HUES6 (cell line): Measurements from ENCODE around the gene MMEL1.

Experiments used
- H3K27ac ChIP-seq: 2 replicates; pipeline ENCODE4 v1.7.0; 2013; ENCODE audit warnings: low read depth, mild to moderate bottlenecking, low read length, inconsistent platforms
- H3K27me3 ChIP-seq: 2 replicates; pipeline ENCODE4 v1.6.1; 2013; ENCODE audit warnings: low read length; ENCODE audit not compliant: control insufficient read depth, insufficient read depth
- H3K36me3 ChIP-seq: 2 replicates; pipeline ENCODE4 v1.6.1; 2013; ENCODE audit warnings: low read length; ENCODE audit not compliant: control insufficient read depth, insufficient read depth
- H3K4me1 ChIP-seq: 2 replicates; pipeline ENCODE4 v1.6.1; 2013; ENCODE audit warnings: low read length; ENCODE audit not compliant: control insufficient read depth, insufficient read depth
- H3K4me3 ChIP-seq: 2 replicates; pipeline ENCODE4 v1.5.1; 2013; ENCODE audit warnings: low read depth, low read length
- H3K9ac ChIP-seq: one replicate; pipeline ENCODE4 v1.6.1; 2013; ENCODE audit warnings: mild to moderate bottlenecking, low read length
- H3K9me3 ChIP-seq: 2 replicates; pipeline ENCODE4 v1.6.1; 2013; ENCODE audit warnings: low read depth, low read length; ENCODE audit not compliant: control insufficient read depth, insufficient read depth

MMEL1 gene

DNA sequence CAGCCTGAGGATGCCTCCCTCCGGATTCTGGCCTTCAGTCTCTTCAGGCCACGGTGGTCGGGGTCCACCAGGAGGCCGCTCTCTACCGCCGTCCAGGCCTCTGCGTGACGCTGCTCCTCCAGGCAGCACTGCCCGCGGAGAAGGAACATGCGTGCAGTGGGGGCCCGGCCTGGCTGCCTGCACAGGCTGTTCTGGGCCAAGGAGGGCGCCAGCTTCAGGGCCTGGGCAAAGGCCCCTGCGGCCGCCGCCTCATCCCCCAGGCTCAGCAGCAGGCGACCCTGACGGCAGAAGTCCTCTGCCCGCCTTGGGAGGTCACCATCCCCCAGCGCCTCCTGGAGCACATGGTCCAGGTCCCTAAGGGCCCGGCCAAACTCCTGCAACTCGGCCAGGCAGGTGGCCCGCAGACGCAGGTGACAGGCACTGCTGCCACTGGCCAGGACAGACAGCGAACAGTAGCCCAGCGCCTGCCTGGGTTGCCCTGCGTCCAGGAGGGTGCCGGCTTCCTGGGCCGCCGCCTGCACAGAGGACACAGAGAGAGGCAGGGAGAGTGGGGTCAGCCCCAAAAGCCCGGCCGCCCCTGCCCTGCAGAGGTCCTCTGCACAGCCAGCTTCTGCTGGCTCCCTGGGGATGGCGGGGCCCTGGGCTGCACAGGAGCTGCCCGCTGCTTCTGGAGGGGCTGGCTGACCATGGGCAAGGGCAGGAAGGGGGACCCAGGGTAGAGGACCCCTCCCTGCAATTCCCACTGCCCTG, 8.7 kb upstream of the MMEL1 start:
- peaks cover 49% of the 10 kb centered on the region for H3K27me3 ChIP-seq
- H3K4me3 ChIP-seq, result peak overlapping the region; percentile 91
- H3K4me1 ChIP-seq, result peaks cover 10% of the 10 kb centered on the region
- H3K9me3 ChIP-seq, result peaks cover 13% of the 10 kb centered on the region; the same call in 1 of the 2 replicates
- H3K9ac ChIP-seq, result peak overlapping the region; percentile 70
- no peaks in the 10 kb centered on the region for H3K36me3 ChIP-seq
- H3K27ac ChIP-seq, result no peak overlapping the region

DNA sequence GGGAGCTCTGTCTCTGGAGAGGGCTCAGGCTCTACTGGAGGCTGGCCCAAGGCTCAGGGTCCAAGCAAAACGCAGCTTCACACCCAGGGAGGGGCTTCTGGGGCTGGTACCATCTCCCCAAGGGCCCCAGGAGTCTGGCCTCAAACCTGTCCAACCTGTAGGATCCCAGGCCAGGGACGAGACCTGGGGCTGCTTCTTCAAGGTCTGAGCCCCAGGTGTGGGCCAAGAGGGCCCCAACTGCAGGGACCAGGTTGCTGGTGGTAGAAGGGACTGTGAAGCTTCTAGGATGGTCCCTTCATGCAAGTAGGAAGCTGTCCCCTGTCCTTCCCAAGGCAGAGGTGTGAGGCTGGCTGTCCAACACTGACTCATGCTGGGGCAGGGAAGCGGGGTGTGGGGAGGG, 7.8 kb upstream of the MMEL1 start:
- Histone ChIP-seq H3K27me3 (peaks cover 55% of the 10 kb centered on the region), H3K27ac (no peak overlapping the region), H3K4me3 (no peak overlapping the region), H3K36me3 (no peaks in the 10 kb centered on the region), H3K9me3 (peaks cover 12% of the 10 kb centered on the region; the same call in 1 of the 2 replicates), H3K4me1 (peaks cover 10% of the 10 kb centered on the region), H3K9ac (no peak overlapping the region)

DNA sequence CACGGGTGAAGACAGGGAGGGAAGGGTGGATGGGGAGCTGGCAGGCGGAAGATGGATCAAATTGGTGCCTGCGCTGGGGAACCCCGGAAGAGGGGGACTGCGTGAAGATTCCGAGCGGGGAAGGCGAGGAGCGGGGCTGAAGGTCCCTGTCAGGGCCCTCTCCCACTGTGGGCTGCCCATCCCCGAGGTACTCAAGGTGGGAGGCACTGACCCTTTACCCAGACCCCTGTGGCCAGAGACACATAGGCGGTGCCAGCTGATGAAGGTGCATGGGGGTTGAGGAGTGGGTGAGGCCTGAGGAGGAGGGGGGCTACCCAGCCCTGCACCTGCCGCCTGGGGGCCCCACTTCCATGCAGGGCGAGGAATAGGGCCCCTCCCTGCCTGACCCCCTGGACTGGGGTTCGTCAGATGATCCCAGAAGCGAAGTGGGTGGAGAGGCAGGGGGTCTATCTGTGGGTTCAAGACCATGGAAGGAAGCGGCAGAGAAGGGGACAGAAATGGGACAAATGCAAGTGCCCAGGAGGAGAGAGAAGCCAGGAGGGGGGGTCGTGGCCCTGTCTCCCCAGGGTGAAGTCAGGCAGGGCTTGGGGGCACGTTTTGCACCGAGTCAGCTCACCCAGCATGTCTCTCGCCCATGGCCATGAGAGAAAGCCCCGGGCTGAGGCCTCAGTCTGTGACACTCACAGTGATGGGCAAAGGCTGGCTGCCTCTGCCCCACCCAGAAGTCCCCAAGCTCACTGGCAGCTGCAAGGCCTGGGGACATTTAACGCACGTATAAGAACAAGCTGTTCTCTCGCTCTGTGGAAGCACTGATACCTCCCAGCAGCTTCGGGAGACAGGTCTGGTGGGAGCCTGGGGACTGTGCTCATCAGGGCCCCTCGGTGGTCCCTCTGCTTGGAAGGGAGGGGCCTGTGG, 7.0 kb upstream of the MMEL1 start:
- no peak overlapping the region for H3K4me3 ChIP-seq
- peaks cover 11% of the 10 kb centered on the region; the same call in 1 of the 2 replicates for H3K9me3 ChIP-seq
- no peak overlapping the region for H3K9ac ChIP-seq
- no peaks in the 10 kb centered on the region for H3K36me3 ChIP-seq
- peaks cover 53% of the 10 kb centered on the region for H3K27me3 ChIP-seq
- H3K4me1 ChIP-seq, result peaks cover 10% of the 10 kb centered on the region
- no peak overlapping the region for H3K27ac ChIP-seq

DNA sequence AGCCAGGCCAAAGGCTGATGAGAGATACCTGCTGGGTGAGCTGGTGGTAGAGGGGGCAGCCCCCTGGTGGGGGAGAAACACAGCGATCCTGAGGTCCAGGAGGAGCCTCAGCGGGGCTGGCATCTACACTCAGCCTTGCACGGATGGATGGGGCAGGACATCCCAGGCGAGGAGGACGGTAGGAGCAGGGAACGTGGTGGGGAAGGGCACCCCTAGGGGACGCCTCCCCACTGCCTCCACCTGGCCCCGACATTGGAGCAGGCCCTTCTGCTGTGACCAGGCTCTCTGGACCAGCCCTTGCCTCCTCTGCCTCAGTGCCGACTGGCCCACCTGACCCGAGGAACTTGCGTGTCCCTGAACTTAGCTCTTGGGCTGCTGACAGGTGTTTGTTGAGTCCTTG, 6.4 kb upstream of the MMEL1 start:
- Histone ChIP-seq H3K4me1 (peaks cover 10% of the 10 kb centered on the region), H3K27me3 (peaks cover 47% of the 10 kb centered on the region), H3K9me3 (peaks cover 11% of the 10 kb centered on the region; the same call in 1 of the 2 replicates), H3K4me3 (no peak overlapping the region), H3K27ac (no peak overlapping the region), H3K9ac (no peak overlapping the region), H3K36me3 (no peaks in the 10 kb centered on the region)

DNA sequence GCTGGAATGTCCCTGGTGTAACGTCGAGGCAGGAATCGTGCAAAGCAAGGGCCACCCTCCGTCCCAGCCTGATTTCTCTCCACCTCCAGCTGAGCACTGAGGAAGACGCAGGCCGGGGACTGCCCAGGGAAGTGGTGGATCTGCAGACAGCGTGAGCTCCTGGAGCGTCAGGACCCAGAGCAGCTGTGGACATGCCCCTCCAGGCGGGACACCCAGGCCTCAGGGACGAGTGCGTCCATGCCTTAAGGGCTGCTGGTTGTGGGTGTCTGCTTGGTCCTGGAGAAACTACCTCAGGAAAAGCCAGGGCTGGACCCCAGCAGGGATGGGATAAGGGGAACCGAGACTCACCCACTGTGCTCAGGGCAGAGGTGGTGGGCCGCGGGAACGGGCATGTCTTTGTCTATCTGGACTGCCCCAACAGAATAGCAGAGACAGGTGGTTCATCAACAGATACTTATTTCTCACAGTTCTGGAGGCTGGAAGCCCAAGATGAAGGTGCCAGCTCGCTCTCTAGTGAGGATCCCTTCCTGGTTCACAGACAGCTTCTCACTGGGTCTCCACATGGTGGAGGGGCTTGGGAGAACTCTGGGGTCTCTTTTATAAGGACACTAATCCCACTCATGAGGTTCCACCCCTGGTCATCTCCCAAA, 5.8 kb upstream of the MMEL1 start:
- no peak overlapping the region for H3K4me3 ChIP-seq

DNA sequence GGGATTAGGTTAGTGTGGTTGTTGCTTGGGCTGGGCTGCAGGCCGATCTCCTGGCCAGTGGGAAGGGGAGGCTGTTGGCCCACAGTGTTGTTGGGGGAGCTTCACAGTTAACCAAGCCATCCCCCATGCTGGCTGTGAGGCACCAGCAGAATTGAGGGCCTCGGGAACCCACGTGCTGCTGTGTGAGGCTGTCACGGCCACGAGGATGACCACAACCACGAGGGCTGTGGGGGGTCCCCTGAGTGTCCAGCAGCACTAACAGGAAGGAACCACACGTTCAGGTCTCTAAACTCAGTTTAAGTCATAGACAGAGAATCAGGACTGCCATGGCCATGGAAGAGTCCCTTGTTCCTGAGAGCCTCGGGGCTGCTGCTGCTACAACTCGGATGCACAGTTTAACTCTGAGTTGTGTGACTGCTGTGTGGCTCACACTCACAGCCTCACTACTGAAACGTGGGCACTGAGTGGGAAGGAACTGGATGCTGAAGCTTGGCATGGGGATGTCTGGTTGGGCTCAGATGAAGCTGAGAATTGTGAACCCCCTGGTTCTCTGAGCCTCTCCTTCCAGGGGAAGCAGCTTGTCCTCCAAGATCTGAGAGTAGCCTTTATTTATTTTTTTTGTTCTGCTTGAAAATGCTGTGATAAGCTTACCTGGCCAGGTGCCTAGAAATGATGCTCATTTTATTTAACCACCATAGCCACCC, 4.8 kb upstream of the MMEL1 start:
- Histone ChIP-seq H3K9me3 (peaks cover 11% of the 10 kb centered on the region; the same call in 1 of the 2 replicates), H3K4me3 (no peak overlapping the region), H3K36me3 (no peaks in the 10 kb centered on the region), H3K9ac (no peak overlapping the region), H3K4me1 (peaks cover 19% of the 10 kb centered on the region), H3K27ac (no peak overlapping the region), H3K27me3 (peaks cover 39% of the 10 kb centered on the region)

More for the DNA sequence above, 5.8 kb upstream of the MMEL1 start:
- H3K9me3 ChIP-seq, result peaks cover 11% of the 10 kb centered on the region; the same call in 1 of the 2 replicates
- H3K36me3 ChIP-seq, result no peaks in the 10 kb centered on the region
- no peak overlapping the region for H3K9ac ChIP-seq
- H3K27ac ChIP-seq, result no peak overlapping the region
- peaks cover 40% of the 10 kb centered on the region for H3K27me3 ChIP-seq
- peaks cover 10% of the 10 kb centered on the region for H3K4me1 ChIP-seq

DNA sequence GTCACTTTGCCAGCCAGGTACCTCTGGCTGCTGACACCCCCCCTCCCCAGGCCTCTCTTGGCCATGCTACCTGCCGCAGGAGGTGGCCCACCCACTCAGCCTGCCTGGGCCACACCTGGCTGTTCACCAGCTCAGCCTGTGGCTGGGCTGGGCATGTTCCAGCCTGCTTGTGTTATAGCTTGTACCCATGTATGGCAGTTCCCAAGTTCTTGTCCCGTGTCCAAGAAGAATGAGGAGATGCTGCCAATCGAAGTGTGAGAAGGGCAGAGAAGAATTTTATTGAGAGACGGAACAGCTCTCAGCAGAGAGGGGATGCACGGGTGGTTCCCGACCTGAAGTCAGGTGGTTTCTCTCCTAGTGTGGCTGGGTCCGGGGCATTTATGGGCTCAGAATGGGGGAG, 3.9 kb upstream of the MMEL1 start:
- H3K36me3 ChIP-seq, result no peaks in the 10 kb centered on the region
- no peak overlapping the region for H3K27ac ChIP-seq
- no peak overlapping the region for H3K9ac ChIP-seq
- H3K9me3 ChIP-seq, result peaks cover 11% of the 10 kb centered on the region; the same call in 1 of the 2 replicates
- peaks cover 18% of the 10 kb centered on the region for H3K4me1 ChIP-seq
- peaks cover 39% of the 10 kb centered on the region for H3K27me3 ChIP-seq
- no peak overlapping the region for H3K4me3 ChIP-seq

DNA sequence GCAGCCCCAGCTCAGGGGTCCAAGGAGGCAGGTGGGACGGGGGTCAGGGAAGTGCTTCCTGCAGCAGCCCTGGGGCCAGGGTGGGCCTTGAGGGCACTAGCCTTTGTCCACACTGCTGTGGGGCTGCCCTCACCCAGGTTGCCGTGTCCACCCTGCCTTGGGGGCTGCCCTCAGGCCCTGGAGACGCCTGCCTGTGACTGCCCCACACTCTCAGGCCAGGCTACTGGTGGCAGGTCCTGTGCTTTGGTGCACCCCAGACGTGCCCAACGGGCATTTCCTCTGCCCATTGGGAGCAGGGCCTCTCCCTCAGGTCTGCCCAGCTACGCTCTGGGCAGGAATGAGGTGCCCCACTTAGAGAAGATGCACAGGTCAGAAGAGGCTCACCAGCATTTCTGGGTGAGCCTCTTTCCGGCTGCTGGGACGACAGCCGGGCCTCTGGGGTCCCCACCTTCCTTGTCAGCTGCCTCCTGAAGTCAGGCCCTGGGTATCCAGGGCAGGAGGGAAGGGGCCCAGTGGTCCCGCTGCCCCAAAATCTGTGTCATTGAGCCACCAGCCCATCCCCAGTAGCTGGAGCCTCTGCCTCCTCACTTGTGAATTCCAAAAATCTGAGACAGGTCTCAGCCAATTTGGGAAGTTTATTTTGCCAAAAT, 2.7 kb upstream of the MMEL1 start:
- Histone ChIP-seq H3K9me3 (peaks cover 11% of the 10 kb centered on the region; the same call in 1 of the 2 replicates), H3K4me3 (no peak overlapping the region), H3K27ac (no peak overlapping the region), H3K4me1 (peaks cover 20% of the 10 kb centered on the region), H3K36me3 (no peaks in the 10 kb centered on the region), H3K9ac (no peak overlapping the region), H3K27me3 (peaks cover 52% of the 10 kb centered on the region)

DNA sequence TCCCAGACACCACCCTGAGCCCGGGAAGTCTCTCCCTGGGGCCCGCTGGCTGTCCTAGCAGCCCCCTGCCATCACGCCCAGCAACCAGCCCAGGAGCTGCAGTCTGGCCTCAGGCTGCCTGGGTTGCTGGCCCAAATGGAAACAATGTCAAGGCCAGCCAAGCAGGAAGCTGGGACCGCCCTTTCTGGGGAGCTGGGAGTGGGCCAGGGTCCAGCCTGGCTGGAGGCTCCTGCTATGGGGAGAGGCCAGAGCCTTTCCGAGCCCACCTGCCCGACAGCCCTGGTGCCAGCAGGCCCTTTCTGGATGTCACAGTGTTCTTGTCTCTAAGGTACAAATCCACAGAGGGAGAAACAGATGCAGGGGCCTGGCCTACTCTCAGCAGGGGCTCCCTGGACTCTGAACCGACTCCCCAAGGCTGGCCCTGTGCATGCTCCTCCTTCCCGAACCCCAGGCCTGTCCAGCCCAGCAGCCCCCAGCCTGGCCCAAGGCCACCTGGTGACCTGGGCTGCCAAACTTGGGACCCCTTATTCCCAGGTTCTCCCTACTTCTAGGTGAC, 1.2 kb upstream of the MMEL1 start:
- peaks cover 11% of the 10 kb centered on the region; the same call in 1 of the 2 replicates for H3K9me3 ChIP-seq
- H3K27ac ChIP-seq, result no peak overlapping the region
- H3K27me3 ChIP-seq, result peaks cover 61% of the 10 kb centered on the region
- no peaks in the 10 kb centered on the region for H3K36me3 ChIP-seq
- H3K9ac ChIP-seq, result no peak overlapping the region
- peaks cover 20% of the 10 kb centered on the region for H3K4me1 ChIP-seq
- no peak overlapping the region for H3K4me3 ChIP-seq
